HS-27A (cell line): ENCODE data around the gene IDNK.

Experiments used
- DNase-seq: peaks from one replicate; pipeline ENCODE4 v3.0.0-alpha.2; 2012; ENCODE audit warnings: low read depth, missing footprints

IDNK gene

DNA sequence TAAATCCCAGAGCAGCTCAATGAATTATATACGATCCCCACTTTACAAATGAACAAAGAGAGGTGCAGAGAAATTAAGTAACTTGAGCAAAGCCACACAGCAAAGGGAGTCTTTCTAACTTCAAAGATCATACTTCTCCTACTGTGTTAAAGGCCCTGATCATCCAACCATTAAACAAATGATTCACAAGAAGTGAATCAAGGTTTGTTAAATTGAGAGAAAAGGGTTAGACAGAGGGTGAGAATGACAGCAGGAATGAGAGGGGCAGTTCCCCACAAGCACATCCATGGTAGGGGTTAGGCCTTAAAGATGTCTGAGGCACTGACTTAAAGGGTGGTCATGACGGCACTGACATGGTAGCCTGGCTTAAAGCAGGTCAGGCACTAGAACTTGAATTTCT, 10.7 kb downstream of the IDNK start:
- DNase-seq, result no peak

GRCh38 chr9:83636813-83637212, 13.9 kb downstream of the IDNK start:
- DNase-seq, result no peak

- no peak for DNase-seq
Measured at GRCh38 chr9:83637389-83637788, 14.4 kb downstream of the IDNK start.

GRCh38 chr9:83639266-83639665, 16.3 kb downstream of the IDNK start:
- no peak for DNase-seq

- DNase-seq, result no peak
Measured at GRCh38 chr9:83642793-83643192, 19.9 kb downstream of the IDNK start.

GRCh38 chr9:83646500-83647239, 23.7 kb downstream of the IDNK start:
- DNase-seq, result no peak

- no peak for DNase-seq
Measured at GRCh38 chr9:83649080-83649479, 26.1 kb downstream of the IDNK start.

DNA sequence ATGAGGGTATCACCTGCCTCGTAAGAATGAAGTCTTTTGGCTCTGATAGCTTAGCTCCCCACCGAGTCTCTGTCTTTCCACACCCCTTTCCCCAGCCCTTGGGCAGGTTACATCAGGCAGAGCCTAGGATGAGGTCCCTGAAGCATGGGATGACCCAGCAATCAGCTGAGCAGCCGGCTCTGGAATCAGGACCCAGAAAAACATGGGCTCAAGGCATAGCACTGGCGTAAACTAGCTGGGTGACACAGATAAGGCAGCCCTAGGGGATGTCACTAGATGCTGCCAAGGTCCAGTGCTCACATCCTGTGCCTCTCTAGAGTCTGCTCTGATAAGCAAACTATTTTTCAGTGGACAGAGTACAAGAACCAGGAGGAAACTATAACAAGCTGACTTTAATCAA, 26.6 kb downstream of the IDNK start:
- DNase-seq, result no peak

DNA sequence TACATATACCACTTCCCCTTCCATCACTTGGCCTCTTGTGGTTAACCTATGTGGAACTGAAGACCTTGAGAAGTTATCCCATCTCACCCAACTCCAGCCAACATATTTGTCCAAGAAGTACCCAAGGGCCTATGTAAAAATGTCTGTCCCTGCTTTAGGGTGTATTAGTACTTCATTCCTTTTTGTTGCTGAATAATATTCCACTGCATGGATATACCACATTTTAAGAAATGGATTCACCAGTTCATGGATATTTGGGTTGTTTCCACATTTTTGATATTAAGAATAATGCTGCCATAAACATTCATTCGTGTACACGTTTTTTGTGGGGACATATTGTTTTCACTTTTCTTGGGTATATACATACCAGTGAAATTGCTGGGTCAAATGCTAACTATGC, 28.6 kb downstream of the IDNK start:
- no peak for DNase-seq

DNA sequence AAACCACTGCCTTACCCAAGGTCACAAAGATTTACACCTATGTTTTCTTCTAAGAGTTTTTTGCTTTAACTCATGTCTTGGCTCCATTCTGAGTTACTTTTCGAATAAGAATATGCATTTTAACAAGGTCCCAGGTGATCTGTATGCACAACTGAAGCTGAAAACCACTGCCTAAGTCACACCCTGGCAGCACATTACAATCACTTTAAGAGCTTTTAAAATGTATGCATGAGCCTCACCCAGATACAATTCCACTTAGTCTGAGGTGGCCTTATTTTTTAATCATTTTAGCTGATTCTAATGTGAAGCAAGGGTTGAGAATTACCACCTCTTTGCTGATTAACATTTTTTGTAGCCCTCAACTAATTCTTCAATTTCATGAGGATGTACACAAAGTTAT, 29.5 kb downstream of the IDNK start:
- no peak for DNase-seq

- no peak for DNase-seq
Measured at GRCh38 chr9:83655433-83655832, 32.5 kb downstream of the IDNK start.

GRCh38 chr9:83656032-83656680, 33.2 kb downstream of the IDNK start:
- DNase-seq, result no peak

GRCh38 chr9:83656952-83657351, 34.0 kb downstream of the IDNK start:
- no peak for DNase-seq

GRCh38 chr9:83662933-83663332, 40.0 kb downstream of the IDNK start:
- no peak for DNase-seq

DNA sequence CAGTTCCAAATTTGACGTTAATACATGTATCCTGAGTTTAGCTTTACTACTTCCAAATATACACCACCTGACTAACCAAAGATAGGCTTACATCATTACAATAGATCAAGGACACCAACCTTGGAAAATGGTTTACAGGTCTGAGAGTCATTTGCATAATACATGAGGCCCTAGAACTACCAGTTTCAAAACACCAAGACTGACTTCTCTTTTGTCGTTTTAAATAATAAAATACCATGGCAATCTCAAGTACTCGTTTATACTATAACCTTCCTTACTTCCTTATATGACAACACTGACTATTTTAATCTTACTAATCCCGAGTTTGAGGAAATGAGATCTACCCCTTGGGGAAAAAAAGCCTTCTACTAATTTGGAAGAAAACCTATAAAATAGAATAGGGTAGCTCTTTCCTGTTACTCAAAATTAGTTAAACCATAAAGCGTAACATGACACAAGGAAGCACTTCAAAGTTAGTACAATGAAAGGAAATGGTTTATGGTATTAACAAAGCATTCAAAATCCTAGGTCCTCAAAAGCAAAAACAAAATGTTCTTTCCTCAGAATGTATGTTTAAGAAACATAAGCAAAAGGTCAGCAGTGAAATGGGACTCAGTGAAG, 42.7 kb downstream of the IDNK start:
- no peak for DNase-seq

- no peak for DNase-seq
Measured at GRCh38 chr9:83669067-83669466, 46.1 kb downstream of the IDNK start.

DNA sequence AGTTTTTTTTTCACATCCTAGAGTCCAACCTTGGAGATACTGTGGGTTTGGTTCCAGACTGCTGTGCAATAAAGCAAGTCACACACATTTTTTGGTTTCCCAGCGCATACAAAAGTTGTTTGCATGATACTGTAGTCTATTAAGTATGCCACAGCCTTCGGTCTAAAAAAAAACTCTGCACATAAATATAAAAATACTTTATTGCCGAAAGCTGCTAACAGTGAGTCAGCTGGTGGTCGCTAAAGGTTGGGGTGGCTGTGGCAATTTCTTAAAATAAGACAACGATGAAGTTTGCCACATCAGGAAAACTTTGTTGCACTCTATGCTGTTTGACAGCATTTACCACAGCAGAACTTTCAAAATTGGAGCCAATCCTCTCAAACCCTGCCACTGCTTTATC, 47.4 kb downstream of the IDNK start:
- no peak for DNase-seq

DNA sequence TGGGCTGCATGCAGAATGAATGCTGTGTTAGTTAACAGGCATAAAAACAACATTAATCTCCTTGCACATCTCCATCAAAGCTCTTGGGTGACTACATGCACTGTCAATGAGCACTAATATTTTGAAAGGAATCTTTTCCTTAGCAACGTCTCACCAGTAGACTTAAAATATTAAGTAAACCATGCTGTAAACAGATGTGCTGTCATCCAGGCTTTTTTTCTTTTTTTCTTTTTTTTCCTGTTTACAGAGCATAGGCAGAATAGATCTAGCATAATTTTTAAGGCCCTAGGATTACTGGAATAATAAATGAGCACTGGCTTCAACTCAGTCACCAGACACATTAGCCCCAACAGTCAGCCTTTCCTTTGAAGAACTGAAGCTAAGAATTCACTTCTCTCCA, 48.5 kb downstream of the IDNK start:
- DNase-seq, result no peak

GRCh38 chr9:83675466-83675865, 52.5 kb downstream of the IDNK start:
- peak; percentile 4 for DNase-seq

- DNase-seq, result no peak
Measured at GRCh38 chr9:83677596-83677995, 54.7 kb downstream of the IDNK start.

DNA sequence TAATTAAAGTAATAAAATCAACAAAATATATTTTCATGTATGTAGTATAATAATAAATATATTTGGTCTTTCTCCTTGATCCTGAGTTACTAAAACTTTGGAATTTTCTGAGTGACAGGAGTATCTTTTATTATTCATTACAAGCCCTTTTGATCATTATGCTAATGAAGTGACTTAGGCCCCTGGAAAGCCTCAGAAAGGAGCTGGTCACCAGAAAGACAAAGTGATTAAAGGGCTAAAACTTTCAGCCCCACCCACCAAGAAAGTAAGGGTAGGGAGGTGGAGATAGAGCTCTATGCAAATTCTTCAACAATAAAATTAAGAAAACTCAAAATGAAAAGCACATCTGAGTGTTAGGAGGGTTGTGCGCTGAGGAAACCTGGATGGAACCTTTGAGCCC, 57.3 kb downstream of the IDNK start:
- DNase-seq, result no peak

- no peak for DNase-seq
Measured at GRCh38 chr9:83681490-83681889, 58.5 kb downstream of the IDNK start.

DNA sequence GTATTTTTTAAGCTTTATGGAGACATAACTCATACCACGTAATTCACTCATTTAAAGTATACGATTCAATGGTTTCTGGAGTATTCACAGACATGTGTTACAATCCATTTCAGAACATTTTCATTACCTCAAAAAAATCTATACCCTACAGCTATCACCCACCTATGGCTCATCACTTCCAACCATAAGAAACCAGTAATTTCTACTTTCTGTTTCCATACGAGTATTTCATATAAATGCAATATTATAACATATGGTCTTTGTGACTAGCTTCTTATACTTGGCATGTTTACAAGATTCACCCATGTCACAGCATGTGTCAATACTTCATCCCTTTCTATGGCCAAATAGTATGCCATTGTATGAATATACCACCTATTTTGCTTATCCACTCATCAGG, 66.0 kb downstream of the IDNK start:
- no peak for DNase-seq

DNA sequence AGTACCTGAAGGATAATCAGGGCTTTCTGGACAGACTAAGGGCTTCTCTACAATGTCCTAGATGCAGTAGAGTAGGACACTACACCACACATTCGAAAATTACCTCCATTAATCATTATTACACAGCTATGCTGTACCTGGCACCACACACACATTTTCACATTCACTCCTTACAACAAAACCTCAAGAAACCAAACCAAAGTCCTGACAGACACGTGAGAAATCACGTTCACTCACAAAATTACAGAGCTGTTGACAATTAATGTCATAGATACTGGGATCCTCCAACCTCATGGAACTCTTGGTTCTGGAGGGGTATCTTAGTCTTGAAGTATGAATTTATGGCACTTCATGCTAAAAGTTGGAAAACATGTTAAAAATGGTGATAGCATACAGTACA, 68.5 kb downstream of the IDNK start:
- no peak for DNase-seq
